ENCODE results near the gene MYOCD. TPM values are rescaled to one million over a fixed set of nuclear protein-coding genes. Genes with fewer than 3 reads are reported as not detected.

MYOCD gene
- total RNA-seq, 1 experiment from 2014 or later: not detected

GRCh38 chr17:12620200-12620720, 45.4 kb upstream of the MYOCD start:
- peak; percentile 18 for DNase-seq (ENCODE audit: unreplicated experiment)
- Mint-ChIP-seq H3K27ac (ENCODE audit: low read depth, unreplicated experiment) (no peak overlapping the region), H3K4me3 (ENCODE audit: unreplicated experiment) (no peak overlapping the region)

GRCh38 chr17:12622726-12623125, 43.0 kb upstream of the MYOCD start:
- Mint-ChIP-seq H3K27me3 (ENCODE audit: insufficient read depth, unreplicated experiment) (no peaks in the 10 kb centered on the region), H3K4me1 (ENCODE audit: insufficient read depth, unreplicated experiment) (no peaks in the 10 kb centered on the region), H3K36me3 (ENCODE audit: insufficient read depth, unreplicated experiment) (no peaks in the 10 kb centered on the region), H3K27ac (ENCODE audit: low read depth, unreplicated experiment) (no peak overlapping the region), H3K9me3 (ENCODE audit: unreplicated experiment) (peaks cover 10% of the 10 kb centered on the region), H3K4me3 (ENCODE audit: unreplicated experiment) (no peak overlapping the region)
- TF ChIP-seq CTCF (IDR thresholded peaks at IDR 0.05; ENCODE audit: unreplicated experiment): no peak
- no TSS peak for BruUV-seq (replicated peaks)
- ChIA-PET CTCF (no interaction called here), POLR2A (no interaction called here)
- intact Hi-C loops (cut with micrococcal nuclease): no loop called here
- DNase-seq (ENCODE audit: unreplicated experiment): no peak

More at GRCh38 chr17:12620200-12620720, 45.4 kb upstream of the MYOCD start:
- intact Hi-C loops (cut with micrococcal nuclease): no loop called here
- ChIA-PET CTCF (interaction anchor here (1.1 kb wide), 1 partner anchor 382 kb away, joined by 4 read pairs; no protein-coding TSS in a partner anchor), POLR2A (no interaction called here)
- no peak for TF ChIP-seq CTCF (IDR thresholded peaks at IDR 0.05; ENCODE audit: unreplicated experiment)
- no peaks in the 10 kb centered on the region for H3K4me1 Mint-ChIP-seq (ENCODE audit: insufficient read depth, unreplicated experiment)
- BruUV-seq (replicated peaks): no TSS peak
- H3K36me3 Mint-ChIP-seq (ENCODE audit: insufficient read depth, unreplicated experiment): no peaks in the 10 kb centered on the region
- peaks cover 14% of the 10 kb centered on the region for H3K9me3 Mint-ChIP-seq (ENCODE audit: unreplicated experiment)
- H3K27me3 Mint-ChIP-seq (ENCODE audit: insufficient read depth, unreplicated experiment): peaks cover 4% of the 10 kb centered on the region

- ChIA-PET CTCF (no interaction called here), POLR2A (no interaction called here)
- Mint-ChIP-seq H3K4me1 (ENCODE audit: insufficient read depth, unreplicated experiment) (no peaks in the 10 kb centered on the region), H3K4me3 (ENCODE audit: unreplicated experiment) (no peak overlapping the region), H3K9me3 (ENCODE audit: unreplicated experiment) (peaks cover 7% of the 10 kb centered on the region), H3K36me3 (ENCODE audit: insufficient read depth, unreplicated experiment) (no peaks in the 10 kb centered on the region), H3K27ac (ENCODE audit: low read depth, unreplicated experiment) (no peak overlapping the region), H3K27me3 (ENCODE audit: insufficient read depth, unreplicated experiment) (no peaks in the 10 kb centered on the region)
- TF ChIP-seq CTCF (IDR thresholded peaks at IDR 0.05; ENCODE audit: unreplicated experiment): no peak
- no peak for DNase-seq (ENCODE audit: unreplicated experiment)
- BruUV-seq (replicated peaks): no TSS peak
- intact Hi-C loops (cut with micrococcal nuclease): no loop called here
Observed at GRCh38 chr17:12623220-12623848, 42.4 kb upstream of the MYOCD start.

- CTCF ChIA-PET: no interaction called here
- no peak for DNase-seq (ENCODE audit: unreplicated experiment)
- Mint-ChIP-seq H3K4me3 (ENCODE audit: unreplicated experiment) (no peak overlapping the region), H3K4me1 (ENCODE audit: insufficient read depth, unreplicated experiment) (no peaks in the 10 kb centered on the region), H3K27ac (ENCODE audit: low read depth, unreplicated experiment) (no peak overlapping the region), H3K9me3 (ENCODE audit: unreplicated experiment) (peaks cover 7% of the 10 kb centered on the region), H3K27me3 (ENCODE audit: insufficient read depth, unreplicated experiment) (no peaks in the 10 kb centered on the region), H3K36me3 (ENCODE audit: insufficient read depth, unreplicated experiment) (no peaks in the 10 kb centered on the region)
- BruUV-seq (replicated peaks): no TSS peak
- POLR2A ChIA-PET: interaction anchor here (0.5 to 0.6 kb wide), 2 partner anchors 50 to 145 kb away, joined by 4 to 5 read pairs; no protein-coding TSS in a partner anchor
- no peak for TF ChIP-seq CTCF (IDR thresholded peaks at IDR 0.05; ENCODE audit: unreplicated experiment)
- intact Hi-C loops (cut with micrococcal nuclease): no loop called here
Observed at GRCh38 chr17:12624211-12624610, 41.5 kb upstream of the MYOCD start.
